OCI-M2 (cell line): ENCODE measurements around the gene DOK3.
A peak's percentile ranks its signal among the peaks of the same experiment; 100 is the strongest.
"Not testable (repeated sequence)": the region's sequence is repeated elsewhere in the genome, so short reads cannot be mapped to it uniquely, and the experiment has no call there.

ENCODE experiments used
- DNase-seq: peaks from one replicate; lab custom pipeline; 2025; ENCODE audit not compliant: unreplicated experiment; lab: John Stamatoyannopoulos, UW

DOK3 gene

DNA sequence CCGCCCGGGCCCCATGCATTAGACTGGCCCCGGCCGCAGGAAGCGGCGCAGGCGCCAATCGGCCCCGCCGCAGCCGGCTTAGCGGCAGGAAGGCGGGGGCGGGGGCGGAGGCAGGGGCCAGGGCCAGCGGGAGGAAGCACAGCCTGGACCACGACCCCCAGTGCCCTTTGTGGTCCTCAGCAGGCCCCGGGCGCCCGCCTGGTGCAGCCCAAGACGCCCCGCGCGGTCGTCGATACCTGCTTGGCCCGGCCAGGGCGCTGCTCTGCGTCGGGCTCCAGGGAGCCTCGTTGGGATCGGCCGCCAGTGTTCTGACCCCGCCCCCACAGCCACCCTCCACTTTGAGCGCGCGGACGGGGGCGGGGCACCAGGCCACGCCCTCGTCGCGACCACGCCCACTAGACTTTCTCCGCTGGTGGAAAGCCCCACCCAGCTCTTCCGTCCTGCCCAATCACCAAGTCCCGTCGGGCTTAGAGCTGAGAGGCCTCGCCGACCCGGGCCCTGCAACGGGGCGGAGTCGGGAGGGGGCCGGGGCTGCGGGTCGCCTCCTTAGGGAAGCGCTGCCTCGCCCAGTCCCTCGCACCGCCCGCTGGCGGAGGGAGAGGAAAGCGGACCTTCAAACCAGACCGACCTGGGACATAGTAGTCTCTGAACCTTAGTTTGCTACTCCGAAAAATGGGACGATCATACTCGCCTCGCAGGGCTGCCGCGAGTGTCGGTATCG lies 12.2 kb downstream of the DOK3 start, which contains the start of gene PDLIM7:
PDLIM7 (minus strand) TSS at position 313 of the 721 bp plus-strand sequence. CDS start 1,092 bp downstream, outside the sequence.
- DNase-seq: peak; percentile 83

DNA sequence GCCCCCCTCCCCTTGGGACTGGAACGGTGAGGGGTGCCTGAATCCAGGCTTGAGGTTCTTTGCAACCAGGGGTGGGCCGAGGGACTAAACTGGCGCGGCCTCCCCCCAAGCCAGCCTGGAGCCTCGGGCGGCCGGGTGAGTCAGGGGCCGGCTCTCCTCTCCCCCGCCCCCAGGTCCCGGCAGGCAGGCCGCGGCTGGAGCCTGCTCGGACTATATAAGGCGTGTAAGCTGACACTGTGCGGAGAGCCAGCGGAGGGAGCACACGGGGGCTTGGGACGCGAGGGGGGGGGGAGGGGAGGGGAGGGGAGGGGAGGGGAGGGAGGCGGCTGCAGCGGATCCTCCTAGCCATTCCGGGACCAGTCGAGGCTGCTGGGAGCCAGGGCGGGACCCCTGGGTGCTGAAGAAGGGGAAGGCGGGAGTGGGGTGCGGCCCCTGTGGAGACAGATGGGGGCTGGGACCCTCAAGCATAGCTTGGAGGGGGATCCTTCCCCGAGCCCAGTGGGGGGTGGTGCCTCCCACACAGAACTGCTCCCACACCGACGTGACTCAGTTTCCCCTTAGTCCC lies 12.8 kb downstream of the DOK3 start:
- DNase-seq: no peak

DNA sequence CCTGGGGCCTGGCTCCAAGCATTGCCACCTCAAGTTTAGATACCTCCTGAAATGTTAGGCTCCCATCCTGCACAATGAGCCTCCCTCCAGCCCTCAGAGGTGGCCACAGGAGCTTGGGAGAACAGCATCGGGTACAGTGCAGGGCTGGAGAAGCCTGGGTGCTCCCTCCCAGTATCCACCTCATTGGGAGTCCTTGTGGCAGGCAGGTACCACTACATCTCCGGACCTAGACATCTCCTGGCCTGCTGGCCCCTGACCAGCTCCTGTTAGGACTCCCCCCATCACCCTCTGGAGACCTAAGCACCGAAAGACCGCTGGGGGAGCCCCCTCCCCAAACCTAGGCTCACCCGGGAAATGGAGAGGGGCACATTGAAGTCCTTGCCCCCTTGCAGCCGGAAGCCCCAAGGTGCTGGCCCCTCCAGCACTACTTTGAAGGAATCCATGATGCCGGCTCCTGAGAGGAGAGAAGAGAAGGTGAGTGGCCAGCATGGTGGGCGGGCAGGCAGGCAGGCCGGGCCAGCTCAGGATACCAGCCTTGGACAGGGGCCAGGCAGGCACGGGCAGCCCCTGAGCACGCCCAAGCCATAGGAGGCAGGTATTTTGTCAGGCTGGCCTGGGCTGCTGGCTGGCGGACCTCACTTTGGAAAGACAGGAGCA lies 13.4 kb downstream of the DOK3 start:
- no peak for DNase-seq

DNA sequence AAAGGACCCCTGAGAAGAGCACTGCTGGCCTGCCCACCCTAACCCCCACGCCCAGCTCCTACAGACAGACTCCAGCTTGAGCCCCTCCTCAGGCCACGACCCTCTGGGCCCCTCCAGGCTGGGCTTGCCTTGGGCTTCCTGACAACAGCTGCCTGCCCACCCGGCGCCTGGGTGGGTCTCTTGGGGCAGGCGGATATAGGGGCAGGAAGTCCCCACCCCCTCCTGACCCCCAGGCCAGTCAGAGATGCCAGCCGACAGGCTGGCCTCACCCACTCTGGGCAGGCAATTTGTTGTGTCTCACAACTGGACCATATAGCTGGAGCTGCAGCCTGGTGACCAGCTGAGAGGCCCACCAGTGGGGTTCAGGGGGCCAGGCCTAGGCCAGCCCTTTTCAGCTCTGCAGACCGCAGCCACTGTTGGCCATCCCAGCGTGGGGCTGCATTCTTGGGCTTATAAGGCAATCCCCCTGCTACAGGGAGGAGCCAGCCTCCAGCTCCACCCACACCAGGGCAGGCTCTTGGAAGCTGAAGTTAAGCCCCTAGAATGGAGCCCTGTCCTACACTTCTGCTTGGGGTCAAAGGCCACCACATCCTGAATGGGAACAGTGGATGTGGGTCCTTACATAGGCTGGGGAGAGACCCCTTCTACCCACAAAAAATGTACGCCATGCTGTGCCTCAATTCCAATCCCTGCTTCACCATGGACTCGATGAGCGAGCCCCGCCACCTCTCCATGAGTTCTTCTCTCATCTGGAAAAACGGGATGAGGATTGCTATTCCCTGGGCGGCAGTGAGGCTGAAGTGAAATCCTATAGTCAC lies 14.2 kb downstream of the DOK3 start:
- no peak for DNase-seq

DNA sequence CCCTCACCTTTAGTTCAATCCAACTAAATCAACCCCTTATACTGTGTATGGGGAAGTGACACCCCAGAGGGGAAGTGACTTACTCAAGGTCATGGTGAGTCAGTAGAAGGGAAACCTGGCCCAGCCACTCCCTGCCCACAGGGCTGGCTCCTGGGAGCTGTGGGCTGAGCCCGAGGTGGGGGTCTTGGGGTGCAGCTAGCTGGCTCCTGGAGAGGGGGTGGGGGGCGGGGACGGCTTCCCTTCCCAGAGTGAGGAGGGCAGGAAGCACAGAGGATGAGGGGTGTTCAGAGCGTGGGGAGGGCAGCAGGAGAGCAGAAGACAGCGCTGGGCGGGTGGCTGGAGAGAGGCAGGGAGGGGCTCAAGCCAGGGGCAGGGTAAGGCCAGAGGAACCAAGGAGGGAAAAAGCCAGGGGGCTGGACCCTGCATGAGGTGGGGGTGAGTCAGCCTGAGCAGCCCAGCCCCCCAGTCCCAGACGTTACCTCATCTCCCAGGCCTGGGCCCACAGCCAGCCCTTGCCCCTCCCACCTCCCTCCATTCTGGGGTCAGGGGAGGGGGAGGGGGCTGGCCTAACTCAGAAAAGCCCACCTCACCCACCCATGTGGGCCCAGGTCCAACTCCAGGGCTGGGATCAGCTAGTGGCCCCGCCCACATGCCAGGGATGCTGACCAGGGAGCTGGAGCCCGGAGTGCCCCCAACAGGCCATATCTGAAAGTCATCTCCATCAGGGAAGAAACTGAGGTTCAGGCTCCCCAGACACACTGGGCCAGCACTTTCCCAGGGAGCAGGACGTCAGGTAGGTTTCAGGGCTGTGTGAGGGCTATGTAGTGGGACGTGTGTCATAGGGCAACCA lies 15.1 kb downstream of the DOK3 start:
- no peak for DNase-seq

DNA sequence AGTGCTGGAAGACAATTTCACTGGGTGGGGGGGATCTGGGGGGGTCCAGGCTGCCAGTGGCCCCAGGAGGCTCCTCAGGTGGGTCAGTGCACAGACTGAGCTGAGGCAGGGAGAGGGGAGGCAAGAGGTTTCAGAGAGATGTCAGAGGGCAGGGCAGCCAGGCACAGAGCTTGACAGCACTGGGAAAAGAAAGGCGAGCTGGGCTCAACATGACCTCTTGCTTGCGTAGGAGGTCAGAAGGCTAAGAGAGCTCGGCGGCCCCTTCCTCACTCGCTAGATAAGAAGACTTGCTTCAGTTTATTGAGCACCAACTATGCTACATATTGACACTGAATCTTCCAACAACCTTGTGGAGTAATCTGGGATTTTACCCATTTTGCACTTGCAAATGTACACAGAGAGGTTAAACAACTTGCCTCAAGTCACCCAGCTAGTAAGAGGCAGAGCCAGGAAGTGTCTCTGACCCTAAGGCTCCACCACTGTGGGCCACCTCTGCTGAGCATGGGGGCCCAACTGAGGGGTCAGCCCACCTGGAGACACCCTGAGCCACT lies 15.8 kb downstream of the DOK3 start:
- DNase-seq: no peak

DNA sequence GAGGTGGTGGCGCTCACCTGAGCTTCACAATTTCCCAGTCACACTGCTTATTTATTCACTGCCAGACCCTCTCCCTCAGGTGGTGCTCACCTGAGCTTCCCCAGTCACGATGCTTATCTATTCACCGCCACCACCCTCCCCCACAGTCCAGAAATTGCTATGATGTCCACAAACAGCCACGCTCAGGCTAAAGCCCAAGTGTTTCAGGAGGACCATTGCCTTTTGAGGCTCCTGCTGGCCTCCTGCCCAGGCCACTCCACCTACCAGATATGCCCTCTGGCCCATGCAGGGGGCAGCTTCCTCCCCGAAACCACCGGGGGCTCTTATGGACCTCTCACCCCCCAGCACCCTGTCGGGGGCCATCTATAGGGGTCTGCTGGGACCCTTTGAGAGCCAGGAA lies 16.8 kb downstream of the DOK3 start:
- DNase-seq: no peak

DNA sequence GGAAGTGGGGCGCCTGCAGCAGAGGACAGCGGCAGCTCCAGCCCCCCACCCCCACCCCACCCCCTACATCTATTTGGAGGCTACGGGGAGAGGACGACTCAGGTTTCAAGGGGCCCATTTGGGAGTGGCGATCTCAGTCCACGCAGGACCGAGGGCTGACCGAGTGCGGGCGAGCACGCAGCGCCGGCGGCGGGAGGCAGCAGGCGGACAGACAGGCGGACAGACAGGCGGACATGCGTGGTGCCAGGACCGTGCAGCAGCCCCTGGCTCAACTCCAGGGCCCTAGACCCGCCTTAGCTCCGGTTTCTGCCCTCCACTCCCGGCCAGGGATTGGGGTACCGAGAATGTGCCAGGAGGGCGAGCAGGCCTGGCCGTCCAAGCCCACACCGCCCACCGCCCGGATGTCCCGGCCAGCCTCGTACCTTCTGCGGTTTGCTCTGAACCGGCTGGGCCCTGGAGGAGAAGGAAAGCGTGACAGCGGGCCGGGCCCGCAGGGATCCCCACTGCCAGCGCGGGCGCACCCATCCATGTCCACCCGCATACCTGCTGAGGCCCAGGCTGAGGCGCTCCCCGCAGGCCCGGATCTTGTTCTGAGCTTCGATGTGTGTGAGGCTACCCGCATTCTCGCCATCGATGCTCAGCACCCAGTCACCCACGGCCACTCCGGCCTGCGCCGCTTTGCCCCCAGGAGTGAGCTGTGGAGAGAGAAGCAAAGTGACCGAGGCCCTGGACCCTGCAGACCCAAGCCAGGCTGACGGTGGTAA lies 17.5 kb downstream of the DOK3 start:
- DNase-seq: no peak

DNA sequence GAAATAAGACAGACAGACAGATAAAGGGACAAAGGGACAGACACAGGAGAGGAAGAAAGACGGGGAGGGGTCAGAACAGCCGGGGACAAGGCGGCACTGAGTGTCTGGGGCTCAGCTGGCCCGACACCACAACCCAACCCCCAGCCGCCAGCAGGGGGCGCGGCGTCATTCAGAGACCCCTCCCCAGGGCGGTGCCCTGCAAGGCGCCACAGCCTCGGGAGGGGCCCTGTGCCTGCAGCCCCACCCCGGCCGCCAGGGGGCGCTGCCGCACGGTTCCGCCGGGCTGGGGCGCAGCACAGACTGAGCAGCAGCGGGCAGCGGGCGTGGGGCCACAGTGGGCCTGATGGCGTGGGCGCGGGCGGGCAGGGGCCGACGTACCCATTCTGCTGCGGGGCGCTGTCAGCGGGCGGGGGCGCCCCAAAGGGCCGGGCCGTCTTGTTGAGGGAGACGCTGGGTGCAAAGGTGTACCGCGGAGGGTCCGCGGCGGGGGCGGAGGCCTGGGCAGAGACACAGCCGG lies 18.1 kb downstream of the DOK3 start:
- DNase-seq: no peak

DNA sequence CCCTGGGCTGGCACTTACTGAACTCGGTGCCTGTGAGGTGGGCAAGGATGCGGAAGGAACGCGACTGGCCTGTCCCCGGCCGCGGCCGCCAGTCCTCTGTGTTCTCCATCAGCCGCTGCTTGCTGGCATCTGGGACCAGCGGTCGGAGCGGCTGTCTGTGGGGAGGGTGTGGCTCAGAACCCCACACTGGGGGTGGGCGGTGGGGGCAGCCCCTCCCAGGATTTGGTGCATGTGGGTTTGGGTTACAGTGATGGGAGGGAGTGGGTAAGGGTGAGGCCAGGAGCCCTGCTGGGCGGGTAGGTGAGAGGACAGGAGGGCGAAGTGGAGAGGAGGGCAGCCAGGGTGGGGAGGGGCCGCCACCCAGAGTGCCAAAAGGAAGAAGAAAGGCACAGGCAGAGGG lies 18.6 kb downstream of the DOK3 start:
- DNase-seq: no peak

DNA sequence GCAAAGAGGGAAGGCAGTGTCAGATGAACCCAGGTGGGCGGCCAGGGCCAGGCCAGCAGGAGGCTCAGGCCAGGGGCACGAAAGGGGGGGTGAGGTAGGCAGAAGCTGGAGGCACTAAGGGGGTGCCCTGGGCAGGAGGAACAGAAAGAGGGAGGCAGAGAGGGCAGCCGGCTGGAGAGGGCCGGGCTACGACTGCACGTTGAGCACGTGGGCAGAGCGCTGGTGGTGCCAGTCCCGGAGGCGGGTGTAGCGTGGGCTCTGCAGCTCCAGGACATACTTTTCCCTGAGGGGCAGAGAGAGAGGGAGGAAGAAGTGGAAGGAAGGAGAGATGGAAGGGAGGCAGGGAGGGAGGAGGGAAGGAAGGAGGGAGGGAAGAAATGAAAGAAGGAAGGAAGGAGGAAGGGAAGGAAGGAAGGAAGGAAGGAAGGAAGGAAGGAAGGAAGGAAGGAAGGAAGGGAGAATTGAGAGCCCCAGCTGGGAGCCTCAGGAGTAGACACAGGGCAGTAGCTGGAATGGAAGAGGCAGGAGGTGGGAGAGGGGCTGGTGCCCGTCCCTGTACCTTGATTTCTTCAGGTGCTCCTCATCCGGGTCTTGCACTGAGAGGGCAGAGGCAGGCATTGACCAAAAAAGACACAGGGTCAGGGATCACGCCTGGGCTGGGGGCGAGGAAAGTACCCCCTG lies 19.2 kb downstream of the DOK3 start:
- DNase-seq: no peak

DNA sequence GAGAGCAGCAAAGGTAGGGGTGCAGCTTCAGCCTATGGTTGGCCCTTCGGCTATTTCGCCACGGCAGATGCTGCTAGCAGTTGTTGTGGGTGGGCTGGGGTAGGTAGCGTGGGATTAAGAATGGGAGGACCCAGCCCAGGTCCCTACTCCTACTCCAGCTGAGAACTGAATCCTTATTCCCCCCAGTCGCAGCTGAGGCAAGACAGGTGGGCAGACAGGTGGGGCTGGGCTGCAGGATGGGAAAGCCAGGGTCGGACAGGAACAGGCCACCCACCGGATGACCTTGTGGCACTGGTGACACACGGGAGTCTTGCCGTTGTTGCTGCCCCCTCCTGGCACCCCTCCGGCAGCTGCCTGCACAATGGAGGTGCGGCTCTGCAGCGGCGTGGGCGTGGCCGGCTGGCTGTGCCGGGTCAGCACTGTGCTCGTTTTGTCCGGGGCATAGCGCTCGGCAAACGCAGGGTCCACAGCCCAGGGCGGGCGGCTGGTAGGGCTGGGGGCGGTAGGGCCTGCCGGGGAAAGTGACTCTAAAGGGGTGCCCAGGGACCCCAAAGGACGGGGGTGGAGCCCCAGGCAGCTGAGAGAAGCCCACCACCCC lies 20.4 kb downstream of the DOK3 start:
- DNase-seq: no peak

DNA sequence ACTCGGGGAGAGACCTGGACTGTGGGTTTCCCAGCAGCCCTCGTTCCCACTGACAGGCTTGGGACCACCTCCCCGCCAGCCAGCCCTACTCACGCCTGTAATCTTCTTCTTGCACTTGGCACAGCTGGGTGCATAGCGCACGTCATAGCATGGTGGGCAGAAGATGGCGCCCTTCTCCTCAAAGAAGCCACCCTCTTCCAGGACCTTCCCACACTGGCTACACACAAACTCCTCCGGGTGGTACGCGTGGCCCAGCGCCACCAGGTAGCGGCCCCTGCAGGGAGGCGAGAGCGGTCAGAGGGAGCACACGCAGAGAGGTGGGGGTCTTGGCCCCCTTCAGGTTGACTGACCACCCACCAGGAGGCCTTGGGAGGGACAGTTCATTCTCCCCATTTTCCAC lies 21.7 kb downstream of the DOK3 start:
- DNase-seq: no peak

DNA sequence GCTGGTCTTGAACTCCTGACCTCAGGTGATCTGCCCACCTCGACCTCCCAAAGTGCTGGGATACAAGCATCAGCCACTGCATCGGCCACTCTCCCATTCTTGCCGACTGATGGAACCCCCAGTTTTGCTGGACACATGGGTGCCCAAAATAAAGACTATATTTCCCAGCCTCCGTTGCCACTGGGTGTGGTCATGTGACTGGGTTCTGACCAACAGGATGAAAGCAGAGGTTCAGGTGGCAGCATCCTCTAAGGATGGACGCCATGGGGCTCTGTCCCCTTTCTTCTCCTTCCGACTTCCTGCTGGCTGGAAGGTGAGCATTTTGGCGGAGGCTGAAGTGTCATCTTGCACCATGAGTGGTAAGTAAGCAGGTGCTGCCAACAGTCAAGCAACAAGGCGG lies 22.5 kb downstream of the DOK3 start:
- no peak for DNase-seq

DNA sequence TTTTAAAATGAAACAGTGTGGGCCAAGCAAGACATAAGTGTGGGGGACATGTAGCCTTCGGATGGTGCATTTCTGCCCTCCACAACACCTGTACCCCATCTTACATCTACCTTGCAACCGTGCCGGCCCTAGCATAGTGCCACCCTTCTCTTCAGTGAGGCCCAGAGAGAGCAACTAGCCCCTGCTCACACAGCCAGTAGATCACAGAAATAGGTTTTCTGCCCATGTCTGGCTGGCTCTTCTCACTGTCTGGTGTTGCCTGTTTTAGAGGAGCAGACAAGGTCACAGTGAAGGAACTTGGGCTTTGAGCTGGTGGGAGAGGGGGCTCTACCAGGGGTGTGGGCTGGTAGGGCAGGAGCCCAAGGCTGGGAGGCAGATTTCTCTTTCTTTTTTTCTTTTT lies 23.4 kb downstream of the DOK3 start:
- DNase-seq: no peak

DNA sequence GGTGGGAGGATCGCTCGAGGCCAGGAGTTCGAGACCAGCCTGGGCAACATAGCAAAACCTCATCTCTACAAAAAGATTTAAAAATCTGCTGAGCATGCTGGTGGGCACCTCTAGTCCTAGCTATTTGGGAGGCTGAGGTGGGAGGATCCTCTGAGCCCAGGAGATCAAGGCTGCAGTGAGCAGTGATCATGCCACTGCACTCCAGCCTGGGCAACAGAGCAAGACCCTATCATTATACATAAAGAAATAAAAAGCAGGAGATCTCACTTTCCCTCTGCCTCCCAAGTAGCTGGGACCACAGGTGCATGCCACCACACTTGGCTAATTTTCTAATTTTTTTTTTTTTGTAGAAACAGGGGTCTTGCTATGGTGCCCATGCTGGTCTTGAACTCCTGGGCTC lies 23.9 kb downstream of the DOK3 start:
- DNase-seq: not testable (repeated sequence)

DNA sequence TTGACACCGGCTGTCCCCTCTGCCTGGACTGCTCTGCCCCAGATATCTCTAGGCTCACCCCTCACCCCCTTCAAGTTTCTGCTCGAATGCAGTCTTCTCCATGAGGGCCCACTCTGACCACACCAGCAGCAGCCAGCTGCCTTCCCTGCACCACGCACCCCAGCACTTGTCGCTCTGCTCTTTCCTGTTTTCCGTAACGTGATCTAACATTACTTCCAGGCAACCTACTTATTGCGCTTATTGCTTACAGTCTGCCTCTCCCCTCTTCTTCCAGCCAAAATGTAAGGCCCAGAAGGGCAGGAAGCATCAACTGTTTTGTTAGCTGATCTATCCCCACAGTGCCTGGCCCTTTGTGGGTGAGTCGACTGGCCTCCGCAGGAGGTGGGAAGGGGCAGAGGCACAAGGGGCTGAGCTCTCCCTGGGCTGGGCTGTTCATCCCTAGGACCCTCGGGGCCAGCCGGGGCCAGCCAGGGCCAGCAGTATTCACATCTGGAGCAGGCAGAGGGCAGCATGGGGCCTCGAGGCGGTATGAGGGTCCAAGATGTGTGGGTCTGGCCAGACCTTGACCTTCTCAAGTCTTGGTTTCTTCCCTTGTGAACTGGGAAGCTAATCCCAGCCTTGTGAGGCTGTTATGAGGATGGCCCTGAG lies 24.6 kb downstream of the DOK3 start:
- DNase-seq: no peak
